CD4-positive, alpha-beta T cell treated with Interleukin-17A for 4 hours (primary cell): ENCODE measurements around the gene FYN.

Source experiments
- DNase-seq: peaks from one replicate; pipeline ENCODE4 v3.0.0-alpha.2; 2020; ENCODE audit warnings: mixed read lengths

The FYN gene

DNA sequence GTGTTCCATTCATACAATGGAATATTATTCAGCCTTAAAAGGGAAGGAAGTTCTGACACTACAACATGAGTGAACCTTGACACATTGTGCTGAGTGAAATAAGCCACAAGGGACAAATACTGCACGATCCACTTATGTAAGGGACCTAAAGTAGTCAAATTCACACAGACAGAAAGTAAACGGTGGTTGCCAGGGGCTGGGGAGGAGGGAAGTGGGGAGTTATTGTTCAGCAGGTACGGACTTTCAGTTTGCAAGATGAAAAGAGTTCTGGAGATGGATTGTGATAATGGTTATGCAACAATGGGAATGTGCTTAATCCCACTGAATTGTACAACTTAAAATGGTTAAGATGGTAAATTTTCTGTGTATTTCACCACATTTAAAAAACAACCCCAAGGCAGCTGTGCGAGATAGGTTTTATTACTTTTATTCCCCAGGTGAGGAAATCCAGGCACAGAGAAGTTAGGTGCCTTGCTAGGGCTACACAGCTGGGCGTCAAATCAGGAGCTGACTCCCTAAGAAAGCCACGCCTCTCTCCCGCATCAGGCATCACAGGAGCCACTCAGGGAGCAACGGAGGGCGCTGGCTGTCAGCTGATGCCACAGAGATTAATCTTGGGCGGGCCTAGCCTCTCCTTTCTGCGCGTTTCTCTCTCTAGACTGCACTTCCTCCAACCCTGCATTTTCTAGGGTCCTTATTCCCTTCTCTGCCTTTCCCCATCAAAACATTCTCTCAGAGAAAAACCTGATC lies 258.2 kb downstream of the FYN start:
- no peak for DNase-seq

DNA sequence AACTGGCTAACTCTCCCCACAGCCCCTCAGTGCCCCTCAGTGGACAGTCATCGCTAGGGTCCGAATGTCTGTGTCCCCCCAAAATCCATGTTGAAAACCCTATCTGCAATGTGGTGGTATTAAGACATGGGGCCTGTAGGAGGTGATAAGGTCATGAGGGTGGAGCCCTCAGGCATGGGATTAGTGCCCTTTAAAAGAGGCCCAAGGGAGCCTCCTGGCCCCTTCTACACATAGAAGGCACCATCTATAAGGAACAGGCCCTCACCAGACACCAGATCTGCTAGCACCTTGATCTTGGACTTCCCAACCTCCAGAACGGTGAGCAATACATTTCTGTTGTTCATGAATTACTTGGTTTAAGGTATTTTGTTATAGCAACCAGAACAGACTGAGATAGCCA lies 260.9 kb downstream of the FYN start:
- no peak for DNase-seq

DNA sequence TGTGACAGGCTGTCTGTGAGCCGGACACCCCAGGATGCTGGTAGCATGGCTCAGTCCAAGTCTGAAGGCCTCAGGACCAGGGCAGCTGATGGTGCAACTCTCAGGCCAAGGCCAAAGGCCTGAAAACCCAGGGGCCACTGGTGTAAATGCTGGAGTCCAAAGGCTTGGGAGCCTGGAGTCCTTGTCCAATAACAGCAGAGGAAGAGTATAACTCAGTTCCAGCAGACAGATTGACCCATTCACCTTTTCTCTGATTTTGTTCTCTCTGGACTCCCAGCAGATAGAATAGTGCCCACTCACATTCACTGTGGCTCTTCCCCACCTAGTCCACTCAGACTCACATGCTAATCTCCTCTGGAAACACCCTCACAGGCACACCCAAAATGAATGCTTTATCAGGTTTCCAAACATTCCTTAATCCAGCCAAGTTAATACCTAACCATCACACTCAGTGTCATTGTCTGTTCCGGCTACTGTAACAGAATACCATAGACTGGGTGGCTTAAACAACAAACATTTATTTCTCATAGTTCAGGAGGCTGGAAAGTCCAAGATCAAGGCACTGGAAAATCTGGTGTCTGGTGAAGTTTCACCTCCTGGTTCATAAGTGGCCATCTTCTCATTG lies 262.6 kb downstream of the FYN start:
- no peak for DNase-seq
